ENCODE results near the gene TSHZ1.
A peak's percentile ranks its signal among the peaks of the same experiment; 100 is the strongest.

Gene TSHZ1, protein sequence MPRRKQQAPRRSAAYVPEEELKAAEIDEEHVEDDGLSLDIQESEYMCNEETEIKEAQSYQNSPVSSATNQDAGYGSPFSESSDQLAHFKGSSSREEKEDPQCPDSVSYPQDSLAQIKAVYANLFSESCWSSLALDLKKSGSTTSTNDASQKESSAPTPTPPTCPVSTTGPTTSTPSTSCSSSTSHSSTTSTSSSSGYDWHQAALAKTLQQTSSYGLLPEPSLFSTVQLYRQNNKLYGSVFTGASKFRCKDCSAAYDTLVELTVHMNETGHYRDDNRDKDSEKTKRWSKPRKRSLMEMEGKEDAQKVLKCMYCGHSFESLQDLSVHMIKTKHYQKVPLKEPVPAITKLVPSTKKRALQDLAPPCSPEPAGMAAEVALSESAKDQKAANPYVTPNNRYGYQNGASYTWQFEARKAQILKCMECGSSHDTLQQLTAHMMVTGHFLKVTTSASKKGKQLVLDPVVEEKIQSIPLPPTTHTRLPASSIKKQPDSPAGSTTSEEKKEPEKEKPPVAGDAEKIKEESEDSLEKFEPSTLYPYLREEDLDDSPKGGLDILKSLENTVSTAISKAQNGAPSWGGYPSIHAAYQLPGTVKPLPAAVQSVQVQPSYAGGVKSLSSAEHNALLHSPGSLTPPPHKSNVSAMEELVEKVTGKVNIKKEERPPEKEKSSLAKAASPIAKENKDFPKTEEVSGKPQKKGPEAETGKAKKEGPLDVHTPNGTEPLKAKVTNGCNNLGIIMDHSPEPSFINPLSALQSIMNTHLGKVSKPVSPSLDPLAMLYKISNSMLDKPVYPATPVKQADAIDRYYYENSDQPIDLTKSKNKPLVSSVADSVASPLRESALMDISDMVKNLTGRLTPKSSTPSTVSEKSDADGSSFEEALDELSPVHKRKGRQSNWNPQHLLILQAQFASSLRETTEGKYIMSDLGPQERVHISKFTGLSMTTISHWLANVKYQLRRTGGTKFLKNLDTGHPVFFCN (N-terminal part only)

DNA sequence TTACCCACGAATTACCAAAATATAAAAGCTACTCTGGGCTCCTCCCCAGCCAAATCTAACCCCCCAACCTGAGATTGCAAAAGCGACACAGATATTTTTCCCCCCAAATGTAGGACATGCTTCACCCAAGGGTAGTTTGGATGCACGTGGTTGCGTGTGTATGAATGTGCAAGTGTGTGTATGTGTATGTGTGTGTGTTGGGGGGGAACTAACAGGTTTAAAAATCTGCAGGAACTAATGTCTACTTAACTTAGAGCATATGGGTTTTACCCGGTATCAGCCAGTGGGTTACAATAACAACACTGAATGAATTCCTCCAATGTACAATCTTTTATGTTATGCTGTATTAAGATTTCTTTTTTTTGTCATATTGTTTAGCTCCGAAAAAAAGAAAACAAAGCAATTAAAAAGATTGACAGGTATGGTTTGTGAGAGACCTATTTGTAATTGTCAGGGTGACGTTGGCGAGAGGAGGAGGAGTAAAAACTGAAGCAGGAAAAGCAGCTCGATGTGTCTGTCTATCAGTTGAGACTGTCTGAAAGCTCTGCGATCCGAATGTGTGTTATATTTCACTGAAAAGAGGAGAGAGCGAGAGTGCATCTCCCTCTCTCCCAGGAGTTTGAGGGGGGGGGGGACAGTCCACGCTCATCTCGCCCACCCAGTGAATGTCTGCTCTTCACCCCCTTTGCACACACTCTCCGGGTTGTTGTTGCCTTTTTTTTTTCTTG, at the start of gene TSHZ1:
Gene TSHZ1, plus strand, starts transcription at position 524 of the 728 bp plus-strand sequence. CDS start 1,080 bp downstream, outside the sequence.
- peak; percentile 86 for DNase-seq (ENCODE audit: low spot score)

DNA sequence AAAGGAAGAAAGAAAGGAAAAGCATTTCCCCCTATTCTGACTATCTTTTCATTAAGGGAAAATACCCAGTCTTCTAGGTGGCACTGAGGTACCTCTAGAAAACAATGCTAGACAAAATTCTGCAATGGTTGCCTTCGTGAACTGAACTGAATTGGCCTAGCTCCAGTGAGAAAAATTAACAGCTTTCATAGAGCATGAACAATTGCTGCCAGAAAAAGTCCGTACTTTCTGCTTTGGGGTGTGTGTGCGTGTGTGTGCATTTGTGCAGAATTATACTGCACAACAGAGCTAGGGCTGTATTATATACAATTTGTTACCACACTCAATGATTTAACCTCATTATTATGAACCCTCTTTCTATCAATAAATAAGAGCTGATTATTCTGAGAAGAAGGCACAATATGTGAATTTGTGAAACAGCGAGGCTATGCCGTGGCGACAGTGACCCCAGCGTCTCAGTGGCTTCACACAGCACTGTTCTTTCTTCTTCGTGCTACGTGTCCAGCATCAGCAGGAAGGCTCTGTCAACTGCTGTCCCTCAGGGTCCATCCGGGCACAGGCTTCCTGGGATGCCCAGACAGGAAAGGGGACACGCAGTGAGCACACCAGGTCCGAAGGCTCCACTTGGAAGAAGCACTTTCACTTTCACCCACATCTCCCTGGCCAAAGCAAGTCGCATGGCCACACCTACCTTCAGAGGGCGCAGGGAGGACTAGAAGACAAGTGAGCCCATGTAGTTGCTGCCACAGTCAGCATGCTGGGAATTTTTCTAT, 49.2 kb upstream of the TSHZ1 start:
- DNase-seq (ENCODE audit: low spot score): peak; percentile 4

DNA sequence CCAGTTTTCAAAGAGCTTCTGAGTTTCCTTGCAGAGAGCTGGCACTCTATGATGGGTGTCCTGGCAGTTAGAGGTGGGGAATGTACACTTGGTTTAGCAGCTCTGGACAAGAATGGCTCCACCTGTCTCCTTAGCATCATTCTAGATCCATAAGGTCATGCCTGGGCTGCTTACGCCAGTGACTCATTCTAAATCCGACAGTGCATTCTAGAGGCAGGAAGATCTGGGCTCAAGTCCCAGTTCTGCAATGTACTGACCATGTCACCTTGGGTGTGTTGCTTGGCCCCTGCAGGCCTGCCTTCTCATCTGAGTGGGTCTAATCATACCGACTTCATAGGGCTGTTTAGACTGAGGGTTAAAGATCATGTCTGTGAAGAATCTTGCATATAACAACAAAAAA, 48.1 kb upstream of the TSHZ1 start:
- no peak for DNase-seq (ENCODE audit: low spot score)

DNA sequence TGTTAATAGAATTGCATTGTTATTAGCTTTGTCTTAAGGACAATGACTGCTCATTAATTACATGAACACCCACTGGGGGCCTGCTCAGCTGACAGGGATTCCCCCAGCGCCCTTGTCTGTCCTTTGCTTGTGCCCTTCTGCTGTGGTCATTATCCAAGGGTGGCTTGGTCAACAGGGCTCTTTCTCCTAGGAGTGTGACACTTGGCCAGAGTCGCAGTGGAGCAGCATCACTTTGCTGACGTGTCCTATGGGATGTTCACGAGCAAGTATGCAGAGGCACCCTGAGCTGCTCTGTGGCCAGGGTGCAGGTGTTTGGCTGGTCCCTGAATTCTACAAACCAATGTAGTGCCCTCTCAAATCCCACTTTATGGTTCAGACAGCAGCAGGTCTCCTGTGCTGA, 47.6 kb upstream of the TSHZ1 start:
- DNase-seq (ENCODE audit: low spot score): no peak

DNA sequence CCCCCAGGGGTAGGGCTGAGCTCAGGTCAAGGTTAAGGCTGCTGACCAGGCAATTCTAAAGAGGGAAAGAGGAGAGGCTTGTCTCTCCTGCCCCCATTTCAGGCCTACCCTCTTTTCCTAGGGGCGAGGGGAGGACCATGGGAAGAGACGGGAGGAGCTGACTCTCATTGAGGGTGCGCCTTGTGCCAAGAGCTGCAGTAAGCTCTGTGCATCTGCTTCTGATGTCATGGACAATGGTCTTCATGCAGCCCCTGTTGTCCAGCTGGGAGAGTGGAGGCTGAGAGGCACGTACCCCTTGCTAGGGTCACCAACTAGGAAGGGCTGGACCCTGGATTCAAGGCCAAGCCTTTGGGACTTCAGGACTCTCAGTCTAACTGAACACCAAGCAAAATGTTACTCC, 46.9 kb upstream of the TSHZ1 start:
- no peak for DNase-seq (ENCODE audit: low spot score)

DNA sequence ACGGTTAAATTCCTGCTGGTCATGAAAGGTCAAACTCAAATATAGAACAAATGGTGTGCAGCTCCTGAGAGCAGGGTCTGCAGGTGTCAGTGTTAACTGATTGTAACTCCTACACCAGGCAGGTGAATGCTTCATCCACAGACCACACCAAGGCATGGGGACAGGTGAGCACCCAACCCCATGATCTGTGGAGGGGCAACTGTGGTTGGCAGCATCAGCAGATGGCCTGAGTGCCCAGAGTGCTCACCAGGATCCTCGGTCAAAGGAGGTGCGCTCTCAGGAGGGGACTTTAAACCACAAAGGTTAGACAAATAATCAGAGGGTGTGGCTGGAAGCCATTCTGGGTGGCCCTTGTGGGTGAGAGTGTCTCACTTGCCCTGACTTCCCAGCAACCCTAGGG, 46.1 kb upstream of the TSHZ1 start:
- DNase-seq (ENCODE audit: low spot score): no peak

DNA sequence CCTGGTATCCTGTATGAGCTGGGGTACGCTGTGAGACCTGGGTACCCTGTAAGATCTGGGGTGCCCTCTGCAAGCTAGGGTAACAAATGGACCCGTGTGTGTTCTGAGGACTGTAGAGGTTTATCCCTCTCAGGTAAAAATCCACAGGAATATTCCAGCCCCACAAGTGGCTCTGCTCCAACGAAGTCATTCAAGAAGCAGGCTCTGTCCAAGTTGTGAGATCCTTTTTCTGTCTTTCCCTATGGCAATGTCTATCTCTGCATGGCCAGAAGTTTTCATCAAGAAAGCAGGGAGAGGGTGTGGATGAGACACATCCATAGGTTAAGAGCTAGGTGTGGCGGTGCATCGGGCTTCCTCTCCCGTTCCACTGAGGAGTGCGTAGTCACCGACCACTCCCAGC, 44.7 kb upstream of the TSHZ1 start:
- DNase-seq (ENCODE audit: low spot score): no peak

DNA sequence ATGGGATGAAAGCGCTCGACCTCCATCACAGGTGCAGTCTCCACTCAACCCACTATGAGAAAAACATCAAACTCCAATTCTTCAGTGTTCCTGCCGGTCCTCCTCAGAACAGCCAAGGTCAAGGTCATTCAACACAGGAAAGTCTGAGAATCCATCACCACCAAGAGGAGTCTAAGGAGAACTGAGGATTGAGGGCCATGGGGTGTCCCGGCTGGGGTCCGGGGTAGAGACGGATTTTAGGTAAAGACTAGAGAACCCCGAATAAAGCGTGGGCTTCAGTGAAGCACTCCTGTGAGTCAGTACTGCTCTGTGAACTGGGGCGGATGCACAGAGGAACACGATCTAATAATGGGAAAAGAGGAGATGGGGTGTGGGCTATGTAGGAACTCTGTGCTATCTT, 43.5 kb upstream of the TSHZ1 start:
- DNase-seq (ENCODE audit: low spot score): no peak

DNA sequence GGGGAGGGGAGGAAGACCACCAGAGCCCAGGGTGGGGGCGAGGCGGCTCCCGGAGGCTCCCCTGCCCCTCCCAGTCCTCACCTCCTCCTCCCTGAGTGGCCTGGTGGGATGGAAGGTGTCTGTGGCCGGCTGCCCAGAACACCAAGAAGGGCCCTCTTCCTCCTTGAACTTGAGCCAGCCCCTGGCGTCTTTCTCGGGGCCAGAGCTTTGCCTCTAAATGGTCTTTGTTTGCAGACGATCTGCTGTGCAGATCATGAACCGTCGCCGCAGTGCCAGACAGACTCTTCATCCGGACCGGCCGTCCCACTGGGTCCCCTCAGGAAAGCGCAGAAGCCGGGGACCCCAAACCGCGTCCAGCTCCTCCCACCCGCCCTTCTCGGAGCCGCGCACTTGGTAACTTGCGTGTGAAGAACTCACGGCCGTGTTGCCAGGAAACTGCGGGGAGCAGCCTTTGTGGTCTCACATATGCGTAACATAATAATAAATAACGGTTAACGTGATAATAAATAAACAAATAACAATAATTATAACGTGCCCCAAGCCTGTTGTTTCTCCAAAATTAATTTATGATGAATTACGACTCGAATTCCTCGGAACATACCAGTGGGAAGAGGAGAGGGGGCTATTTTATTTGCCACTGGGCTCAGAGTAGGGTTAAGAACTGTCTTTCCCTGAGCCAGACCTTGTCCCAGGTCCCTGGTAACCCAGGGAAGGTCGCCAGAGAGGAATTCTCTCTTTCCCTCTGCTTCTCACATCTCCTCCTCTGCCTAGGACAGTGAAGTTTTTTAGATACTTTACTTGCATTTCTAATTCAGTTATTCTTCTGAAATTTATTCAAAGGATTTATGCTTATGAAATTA, 42.6 kb upstream of the TSHZ1 start:
- DNase-seq (ENCODE audit: low spot score): no peak

DNA sequence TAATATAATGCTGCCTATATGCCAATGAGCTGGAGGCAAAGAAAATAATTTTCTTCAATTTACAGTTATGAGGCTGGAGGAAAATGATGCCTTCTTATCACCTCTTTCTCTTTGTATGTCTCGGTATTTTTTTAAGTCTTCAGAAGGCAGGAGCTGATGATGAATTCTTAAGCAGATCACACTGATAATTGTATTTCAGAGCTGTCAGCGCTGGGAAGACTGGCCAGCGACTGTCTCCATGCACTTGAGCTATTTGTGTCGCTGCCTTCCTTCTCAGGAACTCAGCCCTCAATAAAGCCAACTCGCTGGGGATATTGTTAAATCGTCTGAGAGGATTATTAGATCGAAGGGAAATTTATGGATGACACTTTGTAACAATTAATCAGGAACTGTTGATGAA, 42.0 kb upstream of the TSHZ1 start:
- no peak for DNase-seq (ENCODE audit: low spot score)

DNA sequence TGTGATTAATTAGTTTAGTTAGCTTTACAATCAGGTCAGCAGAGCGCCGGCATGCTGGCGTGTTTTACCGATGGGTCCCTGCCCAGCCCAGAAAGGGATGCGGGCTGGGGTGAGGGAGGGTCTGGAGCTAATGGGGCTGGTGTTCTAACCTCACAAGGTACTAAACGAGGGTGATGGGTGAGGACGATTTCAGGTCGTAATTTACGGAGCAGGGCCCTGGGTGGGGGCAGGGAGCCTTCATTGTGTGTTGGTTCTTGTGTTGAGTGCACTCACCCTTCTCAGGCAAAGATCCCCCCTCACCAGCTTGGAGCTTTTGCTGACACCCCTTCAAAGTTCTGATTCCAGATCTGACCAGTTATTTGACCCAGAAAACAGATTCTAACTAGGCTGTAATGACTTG, 41.2 kb upstream of the TSHZ1 start:
- no peak for DNase-seq (ENCODE audit: low spot score)

DNA sequence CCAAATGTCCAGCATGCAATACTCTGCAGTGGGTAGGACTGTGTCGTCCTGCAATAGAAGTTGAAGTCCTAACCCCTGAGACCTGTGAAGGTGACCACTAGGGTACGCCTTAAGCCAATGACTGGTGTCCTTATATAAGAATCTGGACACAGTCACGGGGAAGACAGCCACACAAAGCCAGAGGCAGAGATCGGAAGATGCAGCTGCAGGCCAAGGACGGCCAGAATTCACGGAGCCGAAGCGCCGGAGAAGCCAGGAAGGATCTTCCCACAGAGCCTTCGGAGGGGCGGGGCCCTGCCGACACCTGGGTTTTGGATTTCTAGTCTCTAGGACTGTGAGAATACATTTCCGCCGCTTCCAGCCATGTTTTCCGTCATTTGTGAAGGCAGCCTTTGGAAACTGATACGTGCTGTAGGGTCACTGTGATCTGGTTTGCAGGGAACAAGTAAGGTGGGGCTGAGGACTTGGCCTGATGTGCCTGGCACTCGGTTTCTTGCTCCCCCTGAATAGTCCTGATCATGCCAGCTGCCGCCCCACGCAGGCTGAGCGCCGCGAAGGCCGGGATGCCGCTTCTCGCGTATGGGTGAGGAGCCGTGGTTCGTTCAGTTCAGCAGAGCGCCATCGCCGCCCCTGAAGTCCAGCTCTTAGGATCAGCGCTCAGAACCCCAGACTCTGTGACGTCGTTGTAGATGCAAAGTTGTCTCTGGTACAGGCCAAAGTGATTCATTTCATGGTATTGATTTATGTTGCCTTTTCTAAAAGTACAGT, 40.4 kb upstream of the TSHZ1 start:
- no peak for DNase-seq (ENCODE audit: low spot score)

DNA sequence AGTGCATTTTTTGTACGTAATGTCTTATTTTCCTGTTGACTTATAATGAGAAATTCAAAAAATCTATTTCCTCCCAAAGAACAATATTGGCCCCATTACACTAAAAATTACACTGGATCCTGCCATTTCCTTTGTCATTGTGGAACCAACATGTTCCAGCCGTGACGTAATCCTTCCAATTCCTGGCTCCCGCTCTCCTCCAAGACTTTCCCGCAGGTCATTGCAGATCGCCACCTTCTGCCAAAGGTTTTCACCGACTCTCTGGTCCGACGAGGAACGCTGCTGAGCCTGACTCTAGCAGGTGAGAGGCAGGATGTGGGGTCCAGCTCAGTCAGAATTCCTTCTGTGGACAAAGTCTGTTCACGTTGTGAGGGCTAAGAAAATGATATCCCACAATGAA, 39.7 kb upstream of the TSHZ1 start:
- no peak for DNase-seq (ENCODE audit: low spot score)

DNA sequence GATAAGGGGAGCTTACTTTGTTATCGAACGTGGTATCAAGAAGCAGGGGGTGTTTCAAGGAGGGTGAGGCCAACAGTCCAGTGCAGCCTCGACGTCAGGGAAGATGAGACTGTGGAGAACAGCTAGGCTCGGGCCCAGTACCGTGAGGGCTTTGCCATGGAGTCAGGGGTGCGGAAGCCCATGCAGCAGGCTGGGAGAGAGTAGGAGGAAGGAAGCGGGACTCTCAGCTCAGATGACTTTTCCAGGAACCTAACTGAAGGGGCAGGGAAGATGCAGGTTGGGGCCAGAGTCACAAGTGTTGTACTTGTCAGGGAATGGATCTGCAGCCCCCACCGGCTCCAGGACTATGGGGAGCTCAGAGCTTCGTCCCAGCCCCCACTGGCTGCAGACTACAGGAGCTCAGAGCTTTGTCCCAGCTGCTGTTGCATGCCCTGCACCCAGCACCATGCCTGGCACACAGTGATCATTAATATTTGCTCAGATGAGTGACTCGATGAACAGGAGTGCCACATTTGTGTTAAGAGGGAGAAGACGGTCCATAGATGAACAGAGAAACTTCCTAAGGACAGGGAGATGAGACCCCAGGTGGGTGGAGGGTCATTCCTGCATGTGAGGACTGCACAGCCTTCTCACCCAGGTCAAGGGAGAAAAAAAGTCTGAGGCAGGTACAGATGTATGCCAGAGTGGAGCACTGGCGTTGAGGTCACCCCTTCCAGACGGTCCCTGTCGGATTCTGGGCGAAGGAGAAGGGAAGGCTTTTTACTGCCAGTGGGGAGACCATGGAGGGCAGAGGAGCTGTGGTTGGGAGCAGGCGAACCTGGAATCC, 38.1 kb upstream of the TSHZ1 start:
- no peak for DNase-seq (ENCODE audit: low spot score)

DNA sequence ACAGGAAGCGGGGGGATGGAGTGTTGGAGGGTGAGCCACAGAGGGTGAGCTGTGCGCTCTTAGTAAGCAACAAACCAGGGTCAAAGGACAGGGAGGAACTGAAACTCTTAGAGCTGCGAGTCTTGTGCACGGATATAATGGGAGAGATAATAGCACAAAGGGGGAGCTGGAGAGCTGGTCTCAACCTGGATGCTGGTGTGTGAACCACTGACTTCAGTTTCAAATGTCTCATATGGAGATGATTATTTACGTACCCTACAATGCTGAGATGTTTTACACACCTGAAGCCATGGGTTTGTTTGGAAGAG, 37.5 kb upstream of the TSHZ1 start:
- no peak for DNase-seq (ENCODE audit: low spot score)

DNA sequence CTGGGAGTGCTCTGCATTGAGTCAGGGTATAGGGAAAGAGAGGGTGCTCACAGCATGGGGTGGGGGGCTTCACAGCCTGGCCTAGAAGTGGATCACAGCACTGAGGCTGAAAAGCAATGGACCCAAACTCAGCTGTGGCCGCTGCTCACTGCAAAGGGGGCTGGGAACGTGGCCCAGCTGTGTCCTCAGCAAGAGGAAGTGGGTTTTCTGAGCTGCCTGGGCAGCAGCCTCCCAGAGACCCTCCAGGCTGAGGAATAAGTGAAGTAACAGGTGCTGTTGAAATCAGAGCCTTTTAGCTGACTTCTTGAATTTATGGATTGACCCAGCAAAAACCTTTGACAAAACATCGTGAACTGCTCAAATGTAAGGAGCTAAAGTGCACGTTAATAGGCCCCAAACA, 36.9 kb upstream of the TSHZ1 start:
- DNase-seq (ENCODE audit: low spot score): no peak

DNA sequence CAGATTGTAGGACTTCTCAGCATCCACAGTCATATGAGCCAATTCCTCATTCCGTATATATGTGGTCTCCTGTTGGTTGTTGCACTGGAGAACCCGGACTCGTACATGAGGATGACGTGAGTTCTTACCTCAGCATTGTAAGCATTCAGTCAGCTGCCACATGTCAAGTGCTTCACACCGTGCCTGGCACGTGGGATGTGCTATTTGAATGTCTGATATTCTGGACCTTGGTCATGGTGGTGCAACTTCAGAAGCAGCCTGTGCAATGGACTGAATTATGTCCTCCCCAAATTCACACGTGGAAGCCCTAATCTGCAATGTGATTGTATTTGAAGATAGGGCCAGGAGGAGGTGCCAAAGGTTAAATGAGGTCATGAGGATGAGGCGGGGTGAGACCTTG, 33.7 kb upstream of the TSHZ1 start:
- no peak for DNase-seq (ENCODE audit: low spot score)

DNA sequence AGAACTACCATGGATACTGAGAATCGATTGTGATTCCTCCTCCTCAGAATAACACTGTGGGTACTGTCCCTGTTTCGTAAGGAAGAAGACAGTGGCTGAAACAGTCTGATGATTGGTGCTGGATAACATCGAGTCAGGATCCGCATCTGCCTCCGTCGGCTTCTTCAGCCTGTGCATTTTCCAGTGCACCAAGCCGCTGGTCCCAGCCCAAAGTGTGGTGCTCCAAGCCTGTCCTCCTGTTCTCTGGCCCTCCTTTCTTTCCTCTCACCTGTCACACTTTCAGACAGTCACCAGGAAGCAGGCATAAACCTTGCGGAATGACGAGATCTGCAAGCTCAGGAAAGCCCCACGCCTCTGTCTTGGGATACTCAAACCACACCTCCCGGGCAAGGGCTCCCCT, 32.2 kb upstream of the TSHZ1 start:
- no peak for DNase-seq (ENCODE audit: low spot score)
